ENCODE results near the gene LAP3. TPM values are rescaled to one million over a fixed set of nuclear protein-coding genes. Genes with fewer than 3 reads are reported as not detected.
A peak's percentile ranks its signal among the peaks of the same experiment; 100 is the strongest.

LAP3 gene
- total and polyA plus RNA-seq, 3 experiments from 2014 or later, result 49.6 to 93.0 (median 89.0) TPM

- Mint-ChIP-seq H3K36me3 (peaks cover 0 to 3% (median 3%) of the 10 kb centered on the region in 3 donors), H3K9me3 (peaks cover 0 to 5% (median 0%) of the 10 kb centered on the region in 5 donors)
- CTCF ChIA-PET, result no interaction called here
Observed at GRCh38 chr4:17646693-17647092, 69.7 kb downstream of the LAP3 start.

GRCh38 chr4:17647176-17647806 is 70.3 kb downstream of the LAP3 start:
- no peak for DNase-seq
- no peak overlapping the region for H3K27ac Mint-ChIP-seq
- Histone ChIP-seq H3K27ac (ENCODE audit: low read depth, low read length) (no peak overlapping the region), H3K4me3 (ENCODE audit: low read length) (no peak overlapping the region), H3K4me1 (ENCODE audit: insufficient read depth, low read length) (peaks cover 14% of the 10 kb centered on the region), H3K36me3 (ENCODE audit: insufficient read depth, low read length) (no peaks in the 10 kb centered on the region), H3K9me3 (ENCODE audit: low read length) (no peaks in the 10 kb centered on the region), H3K27me3 (ENCODE audit: insufficient read depth, low read length, poor library complexity, severe bottlenecking) (no peaks in the 10 kb centered on the region)
- ChIA-PET CTCF (no interaction called here), POLR2A (no interaction called here)
- peaks cover 8 to 14% (median 13%) of the 10 kb centered on the region in 3 donors for H3K4me1 Mint-ChIP-seq
- no peak overlapping the region for H3K4me3 Mint-ChIP-seq
- H3K36me3 Mint-ChIP-seq, result peaks cover 0 to 3% (median 3%) of the 10 kb centered on the region in 3 donors
- H3K9me3 Mint-ChIP-seq, result peaks cover 0 to 5% (median 0%) of the 10 kb centered on the region in 5 donors
- H3K27me3 Mint-ChIP-seq, result peaks cover 3 to 5% of the 10 kb centered on the region in 2 donors

More at GRCh38 chr4:17646693-17647092, 69.7 kb downstream of the LAP3 start:
- H3K27me3 ChIP-seq (ENCODE audit: insufficient read depth, low read length, poor library complexity, severe bottlenecking), result no peaks in the 10 kb centered on the region
- H3K36me3 ChIP-seq (ENCODE audit: insufficient read depth, low read length), result no peaks in the 10 kb centered on the region
- peak overlapping the region in 1 of 8 donors; percentile 17 for H3K27ac Mint-ChIP-seq
- no peak for DNase-seq
- no peak overlapping the region for H3K4me3 Mint-ChIP-seq
- H3K27me3 Mint-ChIP-seq, result peaks cover 3 to 5% of the 10 kb centered on the region in 2 donors
- H3K4me1 Mint-ChIP-seq, result peaks cover 6 to 11% (median 11%) of the 10 kb centered on the region in 3 donors
- POLR2A ChIA-PET, result no interaction called here
- H3K9me3 ChIP-seq (ENCODE audit: low read length), result no peaks in the 10 kb centered on the region
- H3K4me1 ChIP-seq (ENCODE audit: insufficient read depth, low read length), result peaks cover 14% of the 10 kb centered on the region
- H3K4me3 ChIP-seq (ENCODE audit: low read length), result no peak overlapping the region
- H3K27ac ChIP-seq (ENCODE audit: low read depth, low read length), result no peak overlapping the region

GRCh38 chr4:17647927-17648326 is 70.9 kb downstream of the LAP3 start:
- H3K4me1 ChIP-seq (ENCODE audit: insufficient read depth, low read length), result peaks cover 14% of the 10 kb centered on the region
- CTCF ChIA-PET, result no interaction called here
- no peaks in the 10 kb centered on the region for H3K9me3 ChIP-seq (ENCODE audit: low read length)
- H3K27ac Mint-ChIP-seq, result no peak overlapping the region
- H3K36me3 ChIP-seq (ENCODE audit: insufficient read depth, low read length), result no peaks in the 10 kb centered on the region
- peaks cover 0 to 3% (median 0%) of the 10 kb centered on the region in 3 donors for H3K36me3 Mint-ChIP-seq
- no peaks in the 10 kb centered on the region for H3K27me3 ChIP-seq (ENCODE audit: insufficient read depth, low read length, poor library complexity, severe bottlenecking)
- POLR2A ChIA-PET, result no interaction called here
- DNase-seq, result no peak
- H3K4me1 Mint-ChIP-seq, result peaks cover 8 to 14% (median 13%) of the 10 kb centered on the region in 3 donors
- H3K27me3 Mint-ChIP-seq, result peaks cover 3 to 5% of the 10 kb centered on the region in 2 donors
- no peak overlapping the region for H3K4me3 ChIP-seq (ENCODE audit: low read length)
- no peak overlapping the region for H3K27ac ChIP-seq (ENCODE audit: low read depth, low read length)
- H3K9me3 Mint-ChIP-seq, result peaks cover 0 to 5% (median 0%) of the 10 kb centered on the region in 5 donors
- H3K4me3 Mint-ChIP-seq, result no peak overlapping the region

- no peaks in the 10 kb centered on the region for H3K27me3 ChIP-seq (ENCODE audit: insufficient read depth, low read length, poor library complexity, severe bottlenecking)
- H3K36me3 ChIP-seq (ENCODE audit: insufficient read depth, low read length), result no peaks in the 10 kb centered on the region
- no peak overlapping the region for H3K4me3 Mint-ChIP-seq
- peaks cover 14% of the 10 kb centered on the region for H3K4me1 ChIP-seq (ENCODE audit: insufficient read depth, low read length)
- H3K9me3 ChIP-seq (ENCODE audit: low read length), result no peaks in the 10 kb centered on the region
- H3K4me1 Mint-ChIP-seq, result peaks cover 8 to 14% (median 13%) of the 10 kb centered on the region in 3 donors
- ChIA-PET CTCF (no interaction called here), POLR2A (no interaction called here)
- no peak overlapping the region for H3K4me3 ChIP-seq (ENCODE audit: low read length)
- DNase-seq, result no peak
- peaks cover 0 to 3% (median 0%) of the 10 kb centered on the region in 3 donors for H3K36me3 Mint-ChIP-seq
- H3K27ac Mint-ChIP-seq, result no peak overlapping the region
- peaks cover 0 to 3% (median 0%) of the 10 kb centered on the region in 5 donors for H3K9me3 Mint-ChIP-seq
- H3K27me3 Mint-ChIP-seq, result peaks cover 3 to 5% of the 10 kb centered on the region in 2 donors
- no peak overlapping the region for H3K27ac ChIP-seq (ENCODE audit: low read depth, low read length)
Observed at GRCh38 chr4:17650406-17650805, 73.4 kb downstream of the LAP3 start.

GRCh38 chr4:17654701-17655100 is 77.7 kb downstream of the LAP3 start:
- Histone ChIP-seq H3K27me3 (ENCODE audit: insufficient read depth, low read length, poor library complexity, severe bottlenecking) (no peaks in the 10 kb centered on the region), H3K36me3 (ENCODE audit: insufficient read depth, low read length) (no peaks in the 10 kb centered on the region), H3K4me3 (ENCODE audit: low read length) (no peak overlapping the region), H3K4me1 (ENCODE audit: insufficient read depth, low read length) (peaks cover 14% of the 10 kb centered on the region), H3K9me3 (ENCODE audit: low read length) (no peaks in the 10 kb centered on the region), H3K27ac (ENCODE audit: low read depth, low read length) (no peak overlapping the region)
- DNase-seq, result no peak
- Mint-ChIP-seq H3K9me3 (no peaks in the 10 kb centered on the region), H3K36me3 (no peaks in the 10 kb centered on the region), H3K4me1 (peaks cover 8 to 14% (median 13%) of the 10 kb centered on the region in 3 donors), H3K27ac (no peak overlapping the region), H3K4me3 (no peak overlapping the region), H3K27me3 (peaks cover 2 to 16% of the 10 kb centered on the region in 2 donors)
- CTCF ChIA-PET, result no interaction called here
- POLR2A ChIA-PET, result no interaction called here

GRCh38 chr4:17657090-17657489 is 80.1 kb downstream of the LAP3 start:
- Histone ChIP-seq H3K4me1 (ENCODE audit: insufficient read depth, low read length) (no peaks in the 10 kb centered on the region), H3K9me3 (ENCODE audit: low read length) (no peaks in the 10 kb centered on the region), H3K4me3 (ENCODE audit: low read length) (no peak overlapping the region), H3K27ac (ENCODE audit: low read depth, low read length) (no peak overlapping the region), H3K36me3 (ENCODE audit: insufficient read depth, low read length) (no peaks in the 10 kb centered on the region), H3K27me3 (ENCODE audit: insufficient read depth, low read length, poor library complexity, severe bottlenecking) (no peaks in the 10 kb centered on the region)
- H3K4me1 Mint-ChIP-seq, result no peaks in the 10 kb centered on the region
- H3K27me3 Mint-ChIP-seq, result peaks cover 0 to 22% of the 10 kb centered on the region in 2 donors
- H3K4me3 Mint-ChIP-seq, result no peak overlapping the region
- no peak for DNase-seq
- H3K27ac Mint-ChIP-seq, result no peak overlapping the region
- POLR2A ChIA-PET, result no interaction called here
- CTCF ChIA-PET, result no interaction called here
- no peaks in the 10 kb centered on the region for H3K9me3 Mint-ChIP-seq
- no peaks in the 10 kb centered on the region for H3K36me3 Mint-ChIP-seq

Other genes starting within 250 kb of the LAP3 start
- 10 to 100 TPM; 50.9 to 54.9 TPM for gene QDPR, start 65.1 kb upstream of the LAP3 start, total RNA-seq
- 36.1 TPM for gene QDPR, start 65.1 kb upstream of the LAP3 start, polyA plus RNA-seq
- gene CLRN2, start 62.0 kb upstream of the LAP3 start, total RNA-seq, result not detected
- not detected for gene CLRN2, start 62.0 kb upstream of the LAP3 start, polyA plus RNA-seq
- 10 to 100 TPM; 49.4 to 51.7 TPM for gene MED28, start 37.4 kb downstream of the LAP3 start, total RNA-seq
- 40.4 TPM for gene MED28, start 37.4 kb downstream of the LAP3 start, polyA plus RNA-seq
- under 1 TPM in 1 of 2 experiments, not detected in 1; 0.02 TPM for gene FAM184B, start 204.4 kb downstream of the LAP3 start, total RNA-seq
- gene FAM184B, start 204.4 kb downstream of the LAP3 start, polyA plus RNA-seq, result not detected
- gene DCAF16, start 233.6 kb downstream of the LAP3 start, total RNA-seq, result 10 to 100 TPM; 30.5 to 32.4 TPM
- gene DCAF16, start 233.6 kb downstream of the LAP3 start, polyA plus RNA-seq, result 21.4 TPM
- 10 to 100 TPM; 48.2 to 52.1 TPM for gene NCAPG, start 233.8 kb downstream of the LAP3 start, total RNA-seq
- gene NCAPG, start 233.8 kb downstream of the LAP3 start, polyA plus RNA-seq, result 1.4 TPM